Colonic mucosa (tissue), 4 donors: ENCODE measurements around the gene MTUS2. TPM values are rescaled to one million over a fixed set of nuclear protein-coding genes. Genes with fewer than 3 reads are reported as not detected.

Experiments
- DNase-seq: peaks from one replicate; pipeline ENCODE4 v3.0.0-alpha.2; 2020
- H3K27ac ChIP-seq: fragments of 200-600 bp; one replicate; pipeline ENCODE4 v1.8.0; 2021
- H3K27me3 ChIP-seq: fragments of 200-600 bp; one replicate; pipeline ENCODE4 v1.8.0; 2021
- H3K36me3 ChIP-seq: fragments of 200-600 bp; one replicate; pipeline ENCODE4 v1.8.0; 2021
- H3K4me1 ChIP-seq: fragments of 200-600 bp; one replicate; pipeline ENCODE4 v1.8.0; 2021; ENCODE audit warnings: mild to moderate bottlenecking
- H3K4me3 ChIP-seq: fragments of 200-600 bp; one replicate; pipeline ENCODE4 v1.8.0; 2021
- H3K9ac ChIP-seq, 2 donors: one replicate each; pipeline ENCODE4 v1.7.0; 2013; ENCODE audit warnings: control low read depth in 2 of 2, low read depth in 2 of 2, low read length in 2 of 2
- H3K9me3 ChIP-seq: fragments of 200-600 bp; one replicate; pipeline ENCODE4 v1.8.0; 2021
- CTCF ChIP-seq: fragments of 200-600 bp; IDR thresholded peaks from one replicate; pipeline ENCODE4 v1.8.0; 2022; ENCODE audit warnings: antibody characterized with exemption, mild to moderate bottlenecking
- intact Hi-C: fragments of 100-400 bp; cut with DNase I; formaldehyde crosslinking; loops from one replicate; pipeline ENCODE4 v1.14.1; 2022
- total RNA-seq, 2 donors: library from RNA; stranded (reverse); fragmentation: NEBNext Ultra II Directional in 1 of 2; extraction: Animal tissue kit (Norgen Biotek cat#: 25700) in 1 of 2; gene quantifications; one replicate each; pipeline ENCODE4 v1.2.1, GENCODE V29; 2021
- donor health status: healthy.
- donor health status: DM: no; HTN: no; CAD: no.
- donor health status: DM: no; HTN: no; CAD: no.

MTUS2 gene
- total RNA-seq, 2 donors from 2014 or later, result 0.11 to 0.40 TPM

GRCh38 chr13:29519921-29520320, 699.8 kb downstream of the MTUS2 start:
- no peak overlapping the region for H3K9ac ChIP-seq
- no peaks in the 10 kb centered on the region for H3K9me3 ChIP-seq
- H3K4me3 ChIP-seq, result no peak overlapping the region
- H3K4me1 ChIP-seq, result no peaks in the 10 kb centered on the region
- no peak for DNase-seq
- intact Hi-C loops, result no loop called here
- TF ChIP-seq CTCF, result no peak
- H3K27ac ChIP-seq, result no peak overlapping the region
- H3K36me3 ChIP-seq, result no peaks in the 10 kb centered on the region
- H3K27me3 ChIP-seq, result no peaks in the 10 kb centered on the region

- no peak for TF ChIP-seq CTCF
- Histone ChIP-seq H3K4me1 (no peaks in the 10 kb centered on the region), H3K9me3 (no peaks in the 10 kb centered on the region), H3K36me3 (no peaks in the 10 kb centered on the region), H3K4me3 (no peak overlapping the region), H3K27me3 (no peaks in the 10 kb centered on the region), H3K27ac (no peak overlapping the region), H3K9ac (no peak overlapping the region)
- intact Hi-C loops, result no loop called here
- DNase-seq, result no peak
Measured at GRCh38 chr13:29520671-29521070, 700.5 kb downstream of the MTUS2 start.

- H3K4me1 ChIP-seq, result no peaks in the 10 kb centered on the region
- TF ChIP-seq CTCF, result no peak
- DNase-seq, result no peak
- H3K36me3 ChIP-seq, result no peaks in the 10 kb centered on the region
- no peaks in the 10 kb centered on the region for H3K9me3 ChIP-seq
- no peaks in the 10 kb centered on the region for H3K27me3 ChIP-seq
- intact Hi-C loops, result no loop called here
- no peak overlapping the region for H3K27ac ChIP-seq
- no peak overlapping the region for H3K9ac ChIP-seq
- H3K4me3 ChIP-seq, result no peak overlapping the region
Measured at GRCh38 chr13:29521336-29521735, 701.2 kb downstream of the MTUS2 start.

GRCh38 chr13:29522044-29522685, 702.0 kb downstream of the MTUS2 start:
- no peaks in the 10 kb centered on the region for H3K27me3 ChIP-seq
- intact Hi-C loops, result no loop called here
- no peaks in the 10 kb centered on the region for H3K4me1 ChIP-seq
- no peak overlapping the region for H3K27ac ChIP-seq
- no peak for TF ChIP-seq CTCF
- H3K9ac ChIP-seq, result no peak overlapping the region
- H3K36me3 ChIP-seq, result no peaks in the 10 kb centered on the region
- no peak overlapping the region for H3K4me3 ChIP-seq
- no peak for DNase-seq
- no peaks in the 10 kb centered on the region for H3K9me3 ChIP-seq

GRCh38 chr13:29523199-29523961, 703.2 kb downstream of the MTUS2 start:
- DNase-seq, result no peak
- TF ChIP-seq CTCF, result no peak
- Histone ChIP-seq H3K4me3 (no peak overlapping the region), H3K27ac (no peak overlapping the region), H3K9ac (no peak overlapping the region), H3K9me3 (no peaks in the 10 kb centered on the region), H3K27me3 (no peaks in the 10 kb centered on the region), H3K4me1 (no peaks in the 10 kb centered on the region), H3K36me3 (no peaks in the 10 kb centered on the region)
- intact Hi-C loops, result no loop called here
